BJ (cell line): ENCODE measurements around the gene DENND2A. TPM values are rescaled to one million over a fixed set of nuclear protein-coding genes. Genes with fewer than 3 reads are reported as not detected.

Source experiments
- CTCF ChIA-PET: fragments of 350-600 bp; formaldehyde crosslinking; extraction: SDS; loops from one replicate; lab custom pipeline; 2021; ENCODE audit warnings: antibody characterized with exemption, inconsistent platforms; lab: Yijun Ruan, JAX
- POLR2A ChIA-PET: fragments of 300-600 bp; sonication (Branson Sonifier 250); formaldehyde crosslinking; extraction: SDS; loops from one replicate; lab custom pipeline; 2021; ENCODE audit warnings: antibody characterized with exemption; lab: Charles Lee
- DNase-seq: peaks from one replicate; pipeline ENCODE4 v3.0.0-alpha.2; 2011; ENCODE audit warnings: low read depth
- H3K27me3 ChIP-seq: 2 replicates; pipeline ENCODE4 v1.6.0; 2011; ENCODE audit warnings: low read length; ENCODE audit not compliant: control insufficient read depth, insufficient read depth
- H3K36me3 ChIP-seq: 2 replicates; pipeline ENCODE4 v1.5.1; 2011; ENCODE audit warnings: low read length; ENCODE audit not compliant: control insufficient read depth, insufficient read depth
- H3K4me3 ChIP-seq: 2 replicates; pipeline ENCODE4 v1.5.1; 2011; ENCODE audit warnings: low read depth, mild to moderate bottlenecking, control low read depth, low read length
- CTCF ChIP-seq: IDR thresholded peaks from 2 replicates; pipeline ENCODE4 v1.5.1; 2011; ENCODE audit warnings: low read depth, mild to moderate bottlenecking, control low read depth, inconsistent platforms, low read length, moderate library complexity; ENCODE audit not compliant: insufficient read depth
- polyA plus RNA-seq: library from polyadenylated mRNA; depleted of rRNA; stranded (reverse); fragments of >200 nt; gene quantifications from 2 replicates; pipeline ENCODE4 v1.2.3, GENCODE V29; 2011

The DENND2A gene
- polyA plus RNA-seq, 1 experiment = 3.3 TPM

GRCh38 chr7:140586516-140586915 lies 54.1 kb downstream of the DENND2A start:
- Histone ChIP-seq H3K36me3 (peaks cover 1% of the 10 kb centered on the region), H3K27me3 (no peaks in the 10 kb centered on the region), H3K4me3 (no peak overlapping the region)
- ChIA-PET POLR2A (no interaction called here), CTCF (interaction anchor here (1.4 kb wide), 1 partner anchor 13 kb away, joined by 3 read pairs; no protein-coding TSS in a partner anchor)
- no peak for DNase-seq
- TF ChIP-seq CTCF = no peak

- Histone ChIP-seq H3K4me3 (no peak overlapping the region), H3K36me3 (peaks cover 1% of the 10 kb centered on the region), H3K27me3 (no peaks in the 10 kb centered on the region)
- POLR2A ChIA-PET = no interaction called here
- no peak for DNase-seq
- CTCF ChIA-PET = no interaction called here
- TF ChIP-seq CTCF = no peak
Measured at GRCh38 chr7:140585333-140585732, 55.3 kb downstream of the DENND2A start.

DNA sequence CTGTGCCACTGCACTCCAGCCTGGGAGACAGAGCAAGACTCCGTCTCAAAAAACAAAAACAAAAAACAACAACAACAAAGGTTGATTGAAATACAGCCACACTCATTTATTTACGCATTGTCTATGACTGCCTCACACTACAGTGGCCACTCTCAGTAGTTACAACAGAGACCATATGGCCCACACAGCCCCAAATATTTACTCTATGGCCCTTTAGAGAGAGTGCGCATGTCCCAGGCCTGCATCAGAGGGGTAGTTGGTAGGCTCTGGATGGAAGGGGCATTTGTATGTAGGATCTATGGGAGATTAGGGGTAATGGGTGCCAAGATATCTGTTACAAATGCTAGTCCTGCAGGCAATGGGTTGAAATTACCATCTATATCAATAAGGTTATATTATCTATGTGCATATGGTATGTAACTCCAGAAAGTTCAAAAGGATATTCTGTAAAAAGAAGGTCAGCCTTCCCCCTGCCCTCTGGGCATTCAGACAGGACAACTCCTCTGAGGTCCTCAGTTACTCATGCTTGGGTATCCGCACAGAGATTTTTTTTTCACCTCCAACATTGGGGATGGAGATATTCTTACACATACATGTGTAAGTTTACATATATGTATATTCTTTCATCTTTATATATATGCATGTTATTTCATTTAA lies 56.3 kb downstream of the DENND2A start:
- H3K36me3 ChIP-seq = peaks cover 1% of the 10 kb centered on the region
- H3K27me3 ChIP-seq = no peaks in the 10 kb centered on the region
- no peak overlapping the region for H3K4me3 ChIP-seq
- CTCF ChIA-PET = no interaction called here
- no peak for DNase-seq
- POLR2A ChIA-PET = no interaction called here
- TF ChIP-seq CTCF = no peak

DNA sequence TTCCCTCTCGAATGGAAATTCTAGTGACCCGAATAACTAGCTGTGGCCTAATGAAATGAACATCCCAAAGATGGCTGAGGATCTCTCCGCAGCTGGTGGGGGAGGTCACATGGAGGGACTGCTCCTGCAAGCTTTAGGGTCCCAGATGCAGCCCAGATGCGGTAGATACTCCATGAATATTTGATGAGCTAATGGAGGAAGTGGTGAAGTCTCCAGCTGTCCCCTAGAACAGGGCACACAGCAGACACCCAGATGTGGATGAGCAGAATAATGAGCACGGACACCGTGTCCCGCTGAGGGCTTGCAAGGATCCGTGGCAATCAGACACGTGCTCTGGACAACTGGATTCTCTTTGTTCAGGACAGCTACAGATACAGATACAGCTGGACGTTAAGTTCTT lies 59.2 kb downstream of the DENND2A start:
- Histone ChIP-seq H3K4me3 (no peak overlapping the region), H3K27me3 (no peaks in the 10 kb centered on the region), H3K36me3 (no peaks in the 10 kb centered on the region; the same call in 1 of the 2 replicates)
- ChIA-PET POLR2A (no interaction called here), CTCF (interaction anchor here (1.0 to 1.8 kb wide), 2 partner anchors 10 to 32 kb away, joined by 3 to 5 read pairs; no protein-coding TSS in a partner anchor)
- no peak for TF ChIP-seq CTCF
- DNase-seq = no peak

- H3K36me3 ChIP-seq = no peaks in the 10 kb centered on the region
- ChIA-PET POLR2A (no interaction called here), CTCF (no interaction called here)
- TF ChIP-seq CTCF = no peak
- no peaks in the 10 kb centered on the region for H3K27me3 ChIP-seq
- no peak for DNase-seq
- H3K4me3 ChIP-seq = no peak overlapping the region
Measured at GRCh38 chr7:140577651-140578050, 63.0 kb downstream of the DENND2A start.
